GM19328 (cell line): Measurements from ENCODE around the gene USP49.
"Not testable (repeated sequence)": the region's sequence is repeated elsewhere in the genome, so short reads cannot be mapped to it uniquely, and the experiment has no call there.

ENCODE experiments used
- ATAC-seq: cut with Tn5 transposase; IDR thresholded peaks from one replicate; pipeline ENCODE4 v1.9.1; 2021; ENCODE audit warnings: mild to moderate bottlenecking, moderate library complexity; ENCODE audit not compliant: unreplicated experiment

The USP49 gene

DNA sequence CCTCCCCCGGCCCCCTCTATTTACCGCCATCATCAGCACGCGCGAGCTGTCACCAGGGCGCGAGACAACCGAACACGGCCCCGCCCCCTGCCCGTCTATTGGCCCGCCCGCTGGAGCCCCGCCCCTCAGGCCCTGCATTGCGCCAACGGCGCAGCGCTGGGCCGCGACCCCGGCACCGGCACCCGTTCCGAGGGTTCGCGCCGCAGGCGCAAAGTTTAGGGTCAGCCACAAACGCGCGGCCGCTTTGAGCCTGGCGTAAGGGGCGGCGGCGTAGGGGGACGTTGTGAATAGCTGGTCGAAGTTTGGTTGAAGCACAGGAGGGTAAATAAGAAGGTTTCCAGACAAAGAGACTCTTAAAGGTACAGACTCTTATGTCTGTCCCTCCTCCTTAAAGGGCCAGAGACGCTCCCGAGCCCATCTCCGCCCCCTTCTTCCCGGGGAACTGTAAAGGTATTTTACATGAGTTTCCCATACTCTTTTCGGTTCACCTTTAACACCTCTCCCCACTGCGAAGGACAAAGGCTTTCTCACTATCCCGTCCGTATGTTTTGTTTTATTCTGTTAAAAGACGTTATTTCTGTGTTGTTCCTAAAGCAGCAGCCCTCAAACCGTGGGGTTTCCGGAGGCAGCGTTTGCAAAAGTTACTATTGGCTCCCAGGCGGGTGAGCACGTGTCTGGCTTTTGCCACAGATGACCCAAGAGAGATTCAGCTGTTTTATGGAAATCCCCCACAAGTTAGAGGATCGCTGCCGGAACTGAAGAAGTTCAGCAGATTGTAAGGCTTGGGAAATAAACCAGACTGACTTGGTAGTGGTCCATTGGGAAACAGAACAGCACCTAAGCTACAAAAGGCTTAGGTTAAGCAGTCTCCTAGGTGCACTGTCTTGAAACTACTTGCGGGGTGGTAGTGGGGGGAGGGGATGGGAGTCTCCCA is at the start of gene USP49:
Gene USP49, minus strand, starts transcription at position 76 of the 934 bp plus-strand sequence. CDS start 88,392 bp downstream, outside the sequence.
- peak; percentile 71 for ATAC-seq

- no peak for ATAC-seq
These were observed 48.3 kb upstream of the USP49 start for GRCh38 chr6:41943456-41943855.

GRCh38 chr6:41942882-41943281 is 47.7 kb upstream of the USP49 start:
- ATAC-seq = not testable (repeated sequence)

GRCh38 chr6:41942067-41942851 is 47.1 kb upstream of the USP49 start:
- ATAC-seq = peak; percentile 6

DNA sequence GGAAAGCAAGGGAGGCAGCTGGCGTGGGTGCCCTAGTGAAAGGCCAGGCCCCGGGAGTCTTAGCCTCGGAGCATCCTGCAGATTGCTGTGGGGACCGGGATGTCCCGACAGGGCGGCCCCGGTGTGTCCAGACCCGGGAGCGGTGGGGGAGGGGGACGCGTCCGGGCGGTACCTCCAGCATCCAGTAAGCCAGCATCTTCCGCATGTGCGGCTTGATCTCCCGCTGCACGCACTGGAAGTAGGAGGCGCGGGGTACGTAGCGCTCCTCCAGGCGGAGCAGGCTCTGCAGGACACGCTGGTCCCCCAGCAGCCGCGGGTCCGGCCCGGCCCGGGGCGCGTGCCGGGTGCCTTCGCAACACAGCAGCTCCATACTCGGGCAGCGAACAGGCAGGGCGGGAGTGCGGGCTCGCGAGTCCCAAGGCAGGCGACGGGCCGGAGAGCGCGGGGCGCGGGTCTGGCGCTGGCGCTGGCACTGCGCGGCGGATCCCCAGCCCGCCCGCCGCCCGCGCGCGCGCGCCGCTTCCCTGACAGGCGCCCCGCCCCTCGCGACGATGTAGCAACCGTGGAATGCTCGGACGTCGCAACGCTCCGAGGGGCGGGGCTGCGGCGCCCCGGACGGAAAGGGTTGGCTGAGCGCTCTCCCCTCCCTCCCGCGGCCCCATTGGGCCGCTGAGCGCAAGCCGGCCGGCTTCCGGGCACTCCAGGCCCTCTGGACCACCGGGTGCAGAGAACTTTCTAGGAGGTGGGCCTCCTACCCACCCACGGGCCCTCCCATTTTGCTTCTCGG is 46.3 kb upstream of the USP49 start, which contains the start of gene CCND3:
Gene CCND3, minus strand, starts transcription at position 529 of the 787 bp plus-strand sequence. Its CDS starts 159 bp downstream, at position 370.
- peak; percentile 91 for ATAC-seq

DNA sequence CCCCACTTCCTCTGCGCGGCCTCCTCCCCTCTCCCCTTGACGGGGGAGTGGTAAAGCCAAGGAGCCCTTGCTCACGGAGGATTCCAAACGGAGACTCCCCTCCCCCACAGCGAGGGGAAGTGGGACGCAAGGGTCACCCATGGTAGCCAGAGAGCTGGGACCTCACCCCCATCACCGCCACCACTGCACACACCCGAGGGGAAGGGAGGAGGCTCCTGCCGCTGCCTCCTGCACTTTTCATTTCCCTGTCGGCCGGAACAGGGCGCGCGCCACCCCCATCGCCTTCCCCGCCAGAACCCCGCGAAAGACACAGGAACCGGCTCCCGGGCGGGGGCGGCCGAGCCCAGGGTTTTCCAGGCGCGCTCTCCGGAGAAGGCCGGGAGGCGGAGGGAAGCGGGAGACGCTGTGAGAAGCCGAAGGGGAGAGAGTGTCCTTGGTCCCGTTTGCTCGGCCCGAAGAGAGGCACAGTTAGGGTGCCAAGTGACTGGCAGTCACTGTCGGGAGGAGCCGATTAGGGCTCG is 45.6 kb upstream of the USP49 start:
- ATAC-seq = no peak

- ATAC-seq = no peak
These were observed 44.9 kb upstream of the USP49 start for GRCh38 chr6:41939848-41940758.

GRCh38 chr6:41939176-41939847 is 44.1 kb upstream of the USP49 start:
- ATAC-seq = no peak

DNA sequence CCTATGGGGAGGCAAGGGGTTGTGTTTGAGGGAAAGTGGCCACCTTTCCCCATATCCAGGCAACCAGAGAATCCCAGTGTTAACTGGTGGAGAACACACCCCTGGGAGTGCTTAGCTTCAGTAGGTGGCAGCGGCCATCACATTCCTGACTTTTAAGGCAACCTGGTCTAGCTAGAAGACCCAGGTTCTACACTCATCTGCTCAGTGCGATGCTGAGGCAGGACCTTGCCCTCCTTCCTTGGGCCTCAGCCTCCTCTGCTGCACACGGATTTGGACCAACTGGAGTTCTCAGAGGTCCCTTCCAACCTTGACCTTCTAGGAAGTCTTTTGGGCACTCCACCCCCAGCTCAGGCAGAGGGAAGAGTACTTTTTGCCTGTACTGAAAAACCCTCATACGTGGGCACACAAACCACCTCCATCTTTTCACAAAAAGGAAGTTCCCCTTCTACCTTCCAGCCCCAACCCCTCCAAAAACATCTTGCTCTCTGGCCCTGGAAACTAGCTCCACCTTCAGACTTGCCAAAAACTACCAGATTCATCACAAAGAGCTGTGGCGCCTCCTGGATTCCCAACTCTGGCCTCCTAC is 43.5 kb upstream of the USP49 start:
- no peak for ATAC-seq

DNA sequence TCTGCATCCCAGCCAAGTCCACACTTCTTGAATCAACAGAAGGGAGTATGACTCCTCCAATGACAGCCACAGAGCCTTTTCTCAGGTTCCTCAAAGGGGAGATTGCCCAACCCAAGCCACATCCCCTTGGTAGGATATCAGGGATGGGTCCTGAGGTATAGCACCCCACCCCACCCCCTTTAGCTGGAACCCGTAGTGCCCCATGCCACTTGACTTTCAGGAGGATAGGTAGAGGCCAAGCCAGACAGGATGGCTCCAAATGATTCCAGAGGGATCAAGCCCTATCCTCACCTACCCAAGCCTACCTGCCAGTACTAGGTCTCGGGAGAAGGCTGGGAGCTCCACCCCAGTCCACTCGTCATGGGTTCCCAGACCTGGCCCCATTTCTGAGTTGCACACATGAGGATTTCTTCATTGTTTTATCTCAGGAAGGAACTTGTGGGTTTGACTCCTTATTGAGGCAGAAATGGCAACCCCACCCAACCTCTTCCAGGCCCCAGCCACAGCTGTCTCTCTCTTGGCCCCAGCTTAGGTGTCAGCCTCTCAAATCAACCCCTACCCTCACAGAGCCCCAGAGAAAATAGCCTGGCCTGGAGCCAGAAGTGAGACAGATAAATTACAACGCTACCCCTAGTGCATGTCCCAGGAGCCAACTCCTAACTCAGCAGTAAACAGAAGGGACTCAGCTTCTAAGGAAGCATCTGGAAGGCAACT is 42.8 kb upstream of the USP49 start:
- ATAC-seq = no peak

DNA sequence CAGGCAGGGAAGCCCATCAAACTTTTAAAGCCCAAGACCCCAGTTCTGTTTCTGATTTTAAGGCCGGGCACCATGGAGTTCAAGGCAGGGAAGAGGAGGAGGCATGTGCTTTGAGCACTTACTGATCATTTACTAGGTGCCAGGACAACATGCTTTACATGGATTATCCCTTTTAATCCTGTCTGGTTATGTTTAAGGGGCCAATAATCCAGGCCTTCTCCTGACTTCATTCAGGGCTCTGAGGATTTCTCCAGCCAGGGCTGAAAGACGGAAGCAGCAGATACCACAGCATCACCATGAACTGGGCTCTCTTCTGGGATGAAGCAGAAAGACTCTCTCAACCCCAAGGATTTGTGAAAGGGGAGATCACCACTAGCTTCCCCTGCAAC is 42.3 kb upstream of the USP49 start:
- no peak for ATAC-seq

- peak; percentile 63 for ATAC-seq
These were observed 41.1 kb upstream of the USP49 start for GRCh38 chr6:41936073-41936837.

DNA sequence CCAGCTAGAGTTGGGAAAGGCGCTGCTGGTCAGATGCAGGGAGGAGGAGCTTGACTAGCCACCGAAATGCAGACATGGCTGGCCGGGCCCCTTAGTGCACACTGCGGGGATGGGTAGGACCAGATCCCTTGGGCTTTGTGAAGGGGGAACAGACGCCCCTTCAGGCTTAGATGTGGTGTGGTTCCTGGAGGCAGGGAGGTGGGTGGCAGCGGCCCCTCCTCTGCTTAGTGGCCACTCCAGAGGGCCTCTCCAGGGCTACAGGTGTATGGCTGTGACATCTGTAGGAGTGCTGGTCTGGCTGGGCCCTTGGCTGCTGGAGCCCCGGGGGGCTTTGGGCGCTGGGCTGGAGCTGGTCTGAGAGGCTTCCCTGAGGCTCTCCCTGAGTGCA is 40.5 kb upstream of the USP49 start:
- no peak for ATAC-seq

GRCh38 chr6:41935193-41935574 is 40.0 kb upstream of the USP49 start:
- ATAC-seq = no peak

DNA sequence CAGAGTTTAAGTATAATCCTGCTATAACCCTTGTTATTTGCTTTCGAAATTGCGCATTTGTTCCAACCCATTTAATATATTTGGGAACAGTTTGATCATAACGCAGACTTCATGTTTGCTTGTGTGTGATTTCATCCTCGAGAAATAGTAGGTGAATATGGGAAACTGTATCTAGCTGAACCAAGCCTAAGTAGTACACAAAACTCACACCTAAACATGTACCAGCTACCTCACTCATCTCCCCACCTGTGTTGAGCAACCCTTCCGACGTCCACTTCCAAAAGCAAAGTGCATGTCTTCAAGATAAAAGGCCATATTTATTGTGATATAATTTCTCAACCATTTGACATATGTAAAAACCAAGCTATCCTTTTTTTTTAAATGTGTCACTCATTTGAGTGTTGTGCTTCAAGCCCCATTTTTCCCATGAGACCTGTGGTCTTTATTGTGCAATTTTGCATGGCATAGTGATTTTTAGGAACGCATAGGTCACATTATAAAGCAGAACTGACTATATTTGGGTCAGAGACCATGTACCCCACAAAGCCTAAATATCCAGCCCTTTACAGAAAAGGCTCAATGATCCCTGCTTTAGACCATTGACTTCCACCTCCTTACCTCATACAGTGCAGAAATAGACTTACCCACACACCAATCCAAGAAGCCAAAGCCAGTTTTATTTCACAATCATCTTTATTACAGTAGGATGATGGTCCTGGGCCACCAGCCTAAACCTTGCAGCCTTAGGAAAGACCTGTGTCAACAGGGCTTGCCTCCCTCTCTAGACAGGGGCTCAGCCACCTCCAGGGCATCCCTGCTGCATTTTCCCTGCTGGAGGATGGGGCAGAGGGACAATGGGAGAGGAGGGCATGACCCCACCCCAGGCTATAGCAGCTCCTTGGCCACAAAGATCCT is 39.4 kb upstream of the USP49 start:
- ATAC-seq = no peak

- no peak for ATAC-seq
These were observed 37.2 kb upstream of the USP49 start for GRCh38 chr6:41932378-41932777.
